ENCODE results near the gene SLPI. TPM values are rescaled to one million over a fixed set of nuclear protein-coding genes. Genes with fewer than 3 reads are reported as not detected.

SLPI gene
- total RNA-seq, 1 experiment from 2014 or later = 207 TPM

DNA sequence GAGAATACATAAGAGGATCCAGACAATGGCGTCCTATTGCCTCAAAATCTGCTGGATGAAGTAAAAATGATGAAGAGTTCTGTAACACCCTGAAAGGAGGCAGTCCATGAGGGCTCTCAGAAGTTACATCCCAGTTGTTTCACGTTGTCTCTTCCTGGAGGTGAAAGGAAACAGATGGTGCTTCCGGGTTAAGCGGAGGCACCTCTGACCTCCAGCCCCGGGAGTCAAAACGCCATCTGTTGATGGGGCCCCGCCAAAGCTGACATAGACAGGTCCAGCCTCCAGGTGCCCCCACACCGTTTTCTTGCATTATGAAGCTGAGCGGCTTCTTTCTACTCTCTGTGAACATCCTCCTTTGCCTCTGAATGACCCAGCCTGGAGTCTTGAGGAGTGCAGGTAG is 23.7 kb downstream of the SLPI start:
- H3K4me3 ChIP-seq (ENCODE audit: low read length) = no peak overlapping the region
- TF ChIP-seq EZH2 (IDR thresholded peaks at IDR 0.05; ENCODE audit: low read length, unreplicated experiment) (no peak), EZH2phosphoT487 (IDR thresholded peaks at IDR 0.05; ENCODE audit: borderline replicate concordance, low read length) (no peak)
- TF ChIP-seq, protein P1, sequence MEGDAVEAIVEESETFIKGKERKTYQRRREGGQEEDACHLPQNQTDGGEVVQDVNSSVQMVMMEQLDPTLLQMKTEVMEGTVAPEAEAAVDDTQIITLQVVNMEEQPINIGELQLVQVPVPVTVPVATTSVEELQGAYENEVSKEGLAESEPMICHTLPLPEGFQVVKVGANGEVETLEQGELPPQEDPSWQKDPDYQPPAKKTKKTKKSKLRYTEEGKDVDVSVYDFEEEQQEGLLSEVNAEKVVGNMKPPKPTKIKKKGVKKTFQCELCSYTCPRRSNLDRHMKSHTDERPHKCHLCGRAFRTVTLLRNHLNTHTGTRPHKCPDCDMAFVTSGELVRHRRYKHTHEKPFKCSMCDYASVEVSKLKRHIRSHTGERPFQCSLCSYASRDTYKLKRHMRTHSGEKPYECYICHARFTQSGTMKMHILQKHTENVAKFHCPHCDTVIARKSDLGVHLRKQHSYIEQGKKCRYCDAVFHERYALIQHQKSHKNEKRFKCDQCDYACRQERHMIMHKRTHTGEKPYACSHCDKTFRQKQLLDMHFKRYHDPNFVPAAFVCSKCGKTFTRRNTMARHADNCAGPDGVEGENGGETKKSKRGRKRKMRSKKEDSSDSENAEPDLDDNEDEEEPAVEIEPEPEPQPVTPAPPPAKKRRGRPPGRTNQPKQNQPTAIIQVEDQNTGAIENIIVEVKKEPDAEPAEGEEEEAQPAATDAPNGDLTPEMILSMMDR (conservative IDR thresholded peaks at IDR 0.05; ENCODE audit: low read depth, low read length) = no peak
- intact Hi-C loops (cut with micrococcal nuclease) = loop anchor here (5.0 kb wide), 1 partner anchor 93 kb away; no protein-coding TSS in a partner anchor
- ATAC-seq = no peak
- H3K27me3 ChIP-seq (ENCODE audit: low read length) = no peaks in the 10 kb centered on the region
- H3F3A ChIP-seq (ENCODE audit: low read length, unreplicated experiment) = no peaks in the 10 kb centered on the region
- no peaks in the 10 kb centered on the region for H4K20me1 ChIP-seq (ENCODE audit: low read length)
- 0 out of 2 replicates have a peak, but pooled peaks cover 5% of the 10 kb centered on the region for H3K4me1 ChIP-seq (ENCODE audit: insufficient read depth, low read length)
- no peaks in the 10 kb centered on the region for H3K79me2 ChIP-seq (ENCODE audit: low read length)
- CTCF ChIA-PET = no interaction called here
- no peak for DNase-seq
- BruUV-seq (replicated peaks) = no TSS peak
- H3K27ac ChIP-seq (ENCODE audit: low read length) = no peak overlapping the region
- no peaks in the 10 kb centered on the region for H3K9me2 ChIP-seq (replicated peaks; ENCODE audit: low read length)
- no peak overlapping the region for H3K4me2 ChIP-seq (ENCODE audit: low read length)
- H3K9me3 ChIP-seq (ENCODE audit: low read length) = no peaks in the 10 kb centered on the region
- no peak overlapping the region for H2AFZ ChIP-seq (ENCODE audit: low read length)
- POLR2A ChIA-PET (ENCODE audit: unreplicated experiment) = no interaction called here
- no peak overlapping the region for H3K9ac ChIP-seq (ENCODE audit: low read length)
- H3K36me3 ChIP-seq (ENCODE audit: low read depth, low read length) = no peaks in the 10 kb centered on the region

DNA sequence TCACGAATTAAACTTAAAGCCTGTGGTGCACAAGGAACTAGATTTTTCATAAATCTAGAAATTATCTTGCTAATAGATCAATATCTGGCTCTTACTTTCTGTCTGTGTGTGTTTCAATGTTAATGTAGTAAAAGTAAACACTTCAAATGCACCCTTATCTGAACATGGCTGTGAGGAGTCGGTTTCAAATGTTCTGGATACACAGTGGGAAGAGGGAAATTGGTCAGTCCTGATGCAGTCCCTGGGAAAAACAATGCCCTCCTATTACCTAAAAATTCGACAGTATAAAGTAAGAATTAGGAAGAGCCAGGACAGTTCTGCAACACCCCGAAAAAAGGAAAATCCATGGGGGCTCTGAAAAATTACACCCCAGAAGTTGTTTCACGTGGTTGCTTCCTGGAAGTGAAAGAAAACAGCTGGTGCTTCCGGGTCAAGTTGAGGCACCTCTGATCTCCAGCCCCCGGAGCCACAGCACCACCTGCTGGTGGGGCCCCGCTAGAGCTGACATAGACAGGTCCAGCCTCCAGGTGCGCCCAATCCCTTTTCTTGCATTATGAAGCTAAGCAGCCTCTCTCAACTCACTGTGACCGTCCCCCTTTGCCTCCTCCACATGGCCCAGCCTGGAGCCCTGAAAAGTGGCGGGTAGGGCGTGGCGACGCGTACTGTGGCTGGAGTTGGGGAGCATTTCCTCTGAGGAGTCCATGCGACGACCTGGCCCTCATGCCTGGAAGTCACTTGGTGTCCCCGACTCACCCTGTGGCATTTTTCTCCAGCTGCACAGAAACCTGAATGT is 24.9 kb downstream of the SLPI start:
- Histone ChIP-seq H3K4me2 (ENCODE audit: low read length) (peak overlapping the region; percentile 53), H4K20me1 (ENCODE audit: low read length) (no peaks in the 10 kb centered on the region), H3K4me3 (ENCODE audit: low read length) (peak overlapping the region; percentile 28; the same call in 1 of the 2 replicates), H3K9me2 (replicated peaks; ENCODE audit: low read length) (no peaks in the 10 kb centered on the region), H3K9me3 (ENCODE audit: low read length) (no peaks in the 10 kb centered on the region), H3K79me2 (ENCODE audit: low read length) (no peaks in the 10 kb centered on the region), H3K27me3 (ENCODE audit: low read length) (no peaks in the 10 kb centered on the region), H3K9ac (ENCODE audit: low read length) (peak overlapping the region; percentile 42), H3F3A (ENCODE audit: low read length, unreplicated experiment) (no peaks in the 10 kb centered on the region), H2AFZ (ENCODE audit: low read length) (peak overlapping the region; percentile 92), H3K4me1 (ENCODE audit: insufficient read depth, low read length) (0 out of 2 replicates have a peak, but pooled peaks cover 5% of the 10 kb centered on the region), H3K36me3 (ENCODE audit: low read depth, low read length) (no peaks in the 10 kb centered on the region), H3K27ac (ENCODE audit: low read length) (no peak overlapping the region)
- intact Hi-C loops (cut with micrococcal nuclease) = loop anchor here (1.0 to 5.0 kb wide), 2 partner anchors 92 to 185 kb away; no protein-coding TSS in a partner anchor
- peak; percentile 91 for DNase-seq
- no peak for TF ChIP-seq EZH2phosphoT487 (IDR thresholded peaks at IDR 0.05; ENCODE audit: borderline replicate concordance, low read length)
- TF ChIP-seq, protein P1 (conservative IDR thresholded peaks at IDR 0.05; ENCODE audit: low read depth, low read length) = peak; percentile 97
- TF ChIP-seq EZH2 (IDR thresholded peaks at IDR 0.05; ENCODE audit: low read length, unreplicated experiment) = no peak
- ChIA-PET CTCF (interaction anchor here (0.5 to 1.3 kb wide), 5 partner anchors 48 to 185 kb away, joined by 3 to 11 read pairs (median 6); partner anchors contain the start of gene WFDC12), POLR2A (ENCODE audit: unreplicated experiment) (interaction anchor here (0.6 kb wide), 1 partner anchor 175 kb away, joined by 53 read pairs; no protein-coding TSS in a partner anchor)
- BruUV-seq (replicated peaks) = no TSS peak
- ATAC-seq = peak; percentile 83

DNA sequence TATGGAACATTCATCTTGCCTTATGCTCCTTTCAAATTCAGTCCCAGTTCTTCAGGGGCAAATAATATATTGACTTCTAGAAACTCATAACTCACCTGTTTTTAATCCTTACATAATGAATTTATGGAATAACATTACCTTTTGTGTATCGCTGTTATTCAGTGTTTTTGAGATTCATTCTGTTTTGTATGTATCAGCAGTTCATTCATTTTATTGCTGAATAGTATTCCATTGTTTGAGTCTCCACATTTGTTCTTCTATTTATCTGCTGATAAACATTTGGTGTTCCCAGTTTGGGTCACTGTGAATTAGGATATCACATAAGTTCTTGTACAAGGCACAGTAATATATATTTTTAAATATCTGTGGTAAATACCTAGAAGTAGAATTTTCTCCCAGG is 28.1 kb downstream of the SLPI start:
- H3K4me3 ChIP-seq (ENCODE audit: low read length) = no peak overlapping the region
- DNase-seq = no peak
- H3K27me3 ChIP-seq (ENCODE audit: low read length) = no peaks in the 10 kb centered on the region
- no peaks in the 10 kb centered on the region for H3F3A ChIP-seq (ENCODE audit: low read length, unreplicated experiment)
- TF ChIP-seq, protein P1 (conservative IDR thresholded peaks at IDR 0.05; ENCODE audit: low read depth, low read length) = no peak
- TF ChIP-seq EZH2 (IDR thresholded peaks at IDR 0.05; ENCODE audit: low read length, unreplicated experiment) (no peak), EZH2phosphoT487 (IDR thresholded peaks at IDR 0.05; ENCODE audit: borderline replicate concordance, low read length) (no peak)
- no peaks in the 10 kb centered on the region for H3K79me2 ChIP-seq (ENCODE audit: low read length)
- ChIA-PET CTCF (interaction anchor here (1.0 kb wide), 1 partner anchor 182 kb away, joined by 3 read pairs; no protein-coding TSS in a partner anchor), POLR2A (ENCODE audit: unreplicated experiment) (no interaction called here)
- no peak overlapping the region for H2AFZ ChIP-seq (ENCODE audit: low read length)
- no peak overlapping the region for H3K4me2 ChIP-seq (ENCODE audit: low read length)
- no peak overlapping the region for H3K27ac ChIP-seq (ENCODE audit: low read length)
- H3K9me2 ChIP-seq (replicated peaks; ENCODE audit: low read length) = no peaks in the 10 kb centered on the region
- no peaks in the 10 kb centered on the region for H4K20me1 ChIP-seq (ENCODE audit: low read length)
- no TSS peak for BruUV-seq (replicated peaks)
- intact Hi-C loops (cut with micrococcal nuclease) = no loop called here
- no peak for ATAC-seq
- no peaks in the 10 kb centered on the region for H3K9me3 ChIP-seq (ENCODE audit: low read length)
- H3K4me1 ChIP-seq (ENCODE audit: insufficient read depth, low read length) = 0 out of 2 replicates have a peak, but pooled peaks cover 5% of the 10 kb centered on the region
- no peak overlapping the region for H3K9ac ChIP-seq (ENCODE audit: low read length)
- no peaks in the 10 kb centered on the region for H3K36me3 ChIP-seq (ENCODE audit: low read depth, low read length)
